K562 (cell line): ENCODE results near the gene SSBP2. TPM values are rescaled to one million over a fixed set of nuclear protein-coding genes. Genes with fewer than 3 reads are reported as not detected.

Source experiments
- ATF1 ChIP-seq, 2 experiments: fragments of 450-650 bp in 1 of 2; IDR thresholded peaks; 2 replicates each; pipeline ENCODE4 v1.6.1; 2016; ENCODE audit warnings: missing compliant biosample characterization in 1 of 2, missing genetic modification characterization in 1 of 2
- CBFA2T2 ChIP-seq: fragments of 450-650 bp; conservative IDR thresholded peaks from 2 replicates; pipeline ENCODE4 v1.6.1; 2017; ENCODE audit warnings: mild to moderate bottlenecking
- DDX20 ChIP-seq: fragments of 450-650 bp; IDR thresholded peaks from 2 replicates; pipeline ENCODE4 v1.6.1; 2016; ENCODE audit warnings: missing genetic modification characterization, low read depth, mild to moderate bottlenecking, missing compliant biosample characterization, moderate library complexity
- ETS1 ChIP-seq: conservative IDR thresholded peaks from 2 replicates; pipeline ENCODE4 v1.6.1; 2011; ENCODE audit warnings: low read depth, mild to moderate bottlenecking, low read length; ENCODE audit not compliant: control insufficient read depth
- MYC ChIP-seq, 2 experiments: fragments of 250-450 bp in 1 of 2; sonication (Bioruptor Pico) in 1 of 2; IDR thresholded peaks; 2 replicates each; pipeline versions ENCODE4 v1.5.1 to v1.6.1; 2012 to 2021; ENCODE audit warnings: low read depth in 2 of 2, borderline replicate concordance in 1 of 2, improper control_type of control experiment in 1 of 2, low read length in 1 of 2, mild to moderate bottlenecking in 1 of 2, moderate library complexity in 1 of 2
- NFYB ChIP-seq: IDR thresholded peaks from 2 replicates; pipeline ENCODE4 v1.6.1; 2011; ENCODE audit warnings: mild to moderate bottlenecking, moderate library complexity; ENCODE audit not compliant: insufficient read length; ENCODE audit errors: extremely low read depth
- PYGO2 ChIP-seq: fragments of 450-650 bp; IDR thresholded peaks from 2 replicates; pipeline ENCODE4 v1.6.1; 2016; ENCODE audit warnings: mild to moderate bottlenecking, missing genetic modification characterization, moderate library complexity, missing compliant biosample characterization
- ZNF398 ChIP-seq: fragments of 250-450 bp; sonication (Bioruptor Pico); IDR thresholded peaks from 2 replicates; pipeline ENCODE4 v1.8.0; 2021; ENCODE audit warnings: moderate library complexity, mild to moderate bottlenecking, inconsistent platforms
- polyA plus RNA-seq, 8 experiments: library from polyadenylated mRNA; depleted of rRNA in 4 of 8; stranded (reverse) in 5 of 8; unstranded in 3 of 8; fragments of >200 nt; fragmentation: Nextera tagmentation in 2 of 8; fragmentation: Illumina TruSeq in 1 of 8; extraction: Ambion mirVana in 2 of 8; extraction: Trizol in 1 of 8; gene quantifications; 2 replicates each; pipeline versions ENCODE4 v1.2.1 to v1.2.3, GENCODE V29; 2011 to 2014; ENCODE audit warnings: inconsistent platforms in 1 of 8, missing spikeins in 1 of 8
- total RNA-seq, 7 experiments: library from RNA; depleted of rRNA in 6 of 7; stranded (reverse); fragments of >200 nt in 6 of 7; fragmentation: Illumina TruSeq in 2 of 7; extraction: Trizol in 2 of 7; gene quantifications; 2 replicates each; pipeline versions ENCODE4 v1.2.1 to v1.2.3, GENCODE V29; 2011 to 2021; ENCODE audit warnings: low replicate concordance in 1 of 7
- TF ChIP-seq, protein P1 (sequence below): fragments of 250-450 bp; sonication (Bioruptor Pico); IDR thresholded peaks from 2 replicates; pipeline ENCODE4 v1.4.0; 2020; ENCODE audit warnings: mild to moderate bottlenecking, moderate library complexity, borderline replicate concordance
- TF ChIP-seq, protein P2 (sequence below): sonication (generic); formaldehyde crosslinking; IDR thresholded peaks from 2 replicates; pipeline ENCODE4 v1.8.1; 2023; ENCODE audit warnings: mild to moderate bottlenecking, missing genetic modification reagents, moderate library complexity
- TF ChIP-seq, protein P3 (sequence below), 3 experiments: fragments of 200-800 bp in 1 of 3; sonication (Bioruptor generic) in 1 of 3; sonication (generic) in 1 of 3; formaldehyde crosslinking in 1 of 3; IDR thresholded peaks; 2 replicates each; pipeline versions ENCODE4 v1.6.1 to v1.8.0; 2016 to 2022; ENCODE audit warnings: mild to moderate bottlenecking in 2 of 3, missing compliant biosample characterization in 2 of 3, missing genetic modification characterization in 2 of 3, missing genetic modification reagents in 1 of 3

SSBP2 gene
- total and polyA plus RNA-seq, 9 of the 15 experiments (the other 6 are each of a cell fraction or from before 2014, with no cell fraction given): 22.3 to 133 (median 42.1) TPM

- TF ChIP-seq ZNF398 (CRISPR knock-in tag): no peak
- TF ChIP-seq NFYB: no peak
- TF ChIP-seq ETS1: no peak
- TF ChIP-seq PYGO2 (tag): no peak
- no peak for TF ChIP-seq ATF1 (CRISPR knock-in tag; IDR thresholded peaks at IDR 0.05)
- TF ChIP-seq ATF1 (tag; IDR thresholded peaks at IDR 0.05): no peak
- TF ChIP-seq, protein P1, sequence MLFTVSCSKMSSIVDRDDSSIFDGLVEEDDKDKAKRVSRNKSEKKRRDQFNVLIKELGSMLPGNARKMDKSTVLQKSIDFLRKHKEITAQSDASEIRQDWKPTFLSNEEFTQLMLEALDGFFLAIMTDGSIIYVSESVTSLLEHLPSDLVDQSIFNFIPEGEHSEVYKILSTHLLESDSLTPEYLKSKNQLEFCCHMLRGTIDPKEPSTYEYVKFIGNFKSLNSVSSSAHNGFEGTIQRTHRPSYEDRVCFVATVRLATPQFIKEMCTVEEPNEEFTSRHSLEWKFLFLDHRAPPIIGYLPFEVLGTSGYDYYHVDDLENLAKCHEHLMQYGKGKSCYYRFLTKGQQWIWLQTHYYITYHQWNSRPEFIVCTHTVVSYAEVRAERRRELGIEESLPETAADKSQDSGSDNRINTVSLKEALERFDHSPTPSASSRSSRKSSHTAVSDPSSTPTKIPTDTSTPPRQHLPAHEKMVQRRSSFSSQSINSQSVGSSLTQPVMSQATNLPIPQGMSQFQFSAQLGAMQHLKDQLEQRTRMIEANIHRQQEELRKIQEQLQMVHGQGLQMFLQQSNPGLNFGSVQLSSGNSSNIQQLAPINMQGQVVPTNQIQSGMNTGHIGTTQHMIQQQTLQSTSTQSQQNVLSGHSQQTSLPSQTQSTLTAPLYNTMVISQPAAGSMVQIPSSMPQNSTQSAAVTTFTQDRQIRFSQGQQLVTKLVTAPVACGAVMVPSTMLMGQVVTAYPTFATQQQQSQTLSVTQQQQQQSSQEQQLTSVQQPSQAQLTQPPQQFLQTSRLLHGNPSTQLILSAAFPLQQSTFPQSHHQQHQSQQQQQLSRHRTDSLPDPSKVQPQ (CRISPR knock-in tag): no peak
- no peak for TF ChIP-seq MYC (IDR thresholded peaks at IDR 0.05; ENCODE audit: low read depth, low read length)
- no peak for TF ChIP-seq MYC (CRISPR knock-in tag; IDR thresholded peaks at IDR 0.05; ENCODE audit: borderline replicate concordance, low read depth)
- TF ChIP-seq DDX20 (tag): no peak
- TF ChIP-seq CBFA2T2: no peak
- TF ChIP-seq, protein P2, sequence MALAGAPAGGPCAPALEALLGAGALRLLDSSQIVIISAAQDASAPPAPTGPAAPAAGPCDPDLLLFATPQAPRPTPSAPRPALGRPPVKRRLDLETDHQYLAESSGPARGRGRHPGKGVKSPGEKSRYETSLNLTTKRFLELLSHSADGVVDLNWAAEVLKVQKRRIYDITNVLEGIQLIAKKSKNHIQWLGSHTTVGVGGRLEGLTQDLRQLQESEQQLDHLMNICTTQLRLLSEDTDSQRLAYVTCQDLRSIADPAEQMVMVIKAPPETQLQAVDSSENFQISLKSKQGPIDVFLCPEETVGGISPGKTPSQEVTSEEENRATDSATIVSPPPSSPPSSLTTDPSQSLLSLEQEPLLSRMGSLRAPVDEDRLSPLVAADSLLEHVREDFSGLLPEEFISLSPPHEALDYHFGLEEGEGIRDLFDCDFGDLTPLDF (CRISPR knock-in tag): no peak
- TF ChIP-seq, protein P3, sequence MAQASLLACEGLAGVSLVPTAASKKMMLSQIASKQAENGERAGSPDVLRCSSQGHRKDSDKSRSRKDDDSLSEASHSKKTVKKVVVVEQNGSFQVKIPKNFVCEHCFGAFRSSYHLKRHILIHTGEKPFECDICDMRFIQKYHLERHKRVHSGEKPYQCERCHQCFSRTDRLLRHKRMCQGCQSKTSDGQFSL (CRISPR knock-in tag; IDR thresholded peaks at IDR 0.05): no peak
- TF ChIP-seq, protein P3 (tag; IDR thresholded peaks at IDR 0.05): no peak
Observed at GRCh38 chr5:81789033-81789432, 38.1 kb upstream of the SSBP2 start (continued).
